ENCODE results near the gene LIPT2. TPM values are rescaled to one million over a fixed set of nuclear protein-coding genes. Genes with fewer than 3 reads are reported as not detected.
A peak's percentile ranks its signal among the peaks of the same experiment; 100 is the strongest.

Gene LIPT2
- polyA plus RNA-seq, 1 of the 3 experiments (the other 2 are of a cell fraction), result 4.6 TPM

DNA sequence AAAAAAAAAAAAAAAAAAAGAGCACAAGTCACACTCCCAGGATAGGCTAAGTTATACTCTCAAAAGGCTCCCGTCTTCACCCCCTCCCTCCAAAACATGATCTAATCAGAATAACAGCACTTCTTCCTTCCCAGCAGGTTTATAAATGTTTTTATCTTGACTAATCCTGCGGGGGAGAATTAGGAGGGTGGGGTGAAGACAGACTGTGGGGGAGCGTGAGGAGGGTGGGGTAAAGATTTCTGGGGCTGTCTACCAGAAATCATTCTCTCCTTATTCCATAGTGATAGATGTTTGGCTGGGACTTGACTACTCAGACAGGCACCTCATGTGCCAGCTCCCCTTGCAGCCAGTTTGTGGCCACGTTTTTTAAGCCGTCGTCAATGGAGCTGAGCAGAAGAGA is 43.2 kb downstream of the LIPT2 start:
- Histone ChIP-seq H3K27me3 (ENCODE audit: insufficient read depth) (no peaks in the 10 kb centered on the region), H4K20me1 (ENCODE audit: insufficient read depth) (no peaks in the 10 kb centered on the region), H3K9me3 (no peaks in the 10 kb centered on the region), H3K36me3 (replicated peaks in 1 of 2; ENCODE audit: control insufficient read depth in 1 of 2, insufficient read depth in 2 of 2, low read length in 1 of 2) (no peaks in the 10 kb centered on the region), H3K79me2 (ENCODE audit: insufficient read depth) (no peaks in the 10 kb centered on the region), H3K4me2 (no peak overlapping the region), H3K4me1 (ENCODE audit: control insufficient read depth in 1 of 2, insufficient read depth in 2 of 2, low read depth in 1 of 2, low read length in 1 of 2) (peaks cover 0 to 17% of the 10 kb centered on the region in 2 experiments; a peak in 2 of 4 replicates), H3K9me2 (no peaks in the 10 kb centered on the region), H3K27ac (ENCODE audit: low read depth in 2 of 2, low read length in 1 of 2) (no peak overlapping the region), H2AFZ (ENCODE audit: low read depth) (no peak overlapping the region), H3K4me3 (ENCODE audit: low read depth in 2 of 2, low read length in 1 of 2) (no peak overlapping the region), H3K9ac (no peak overlapping the region), H3F3A (replicated peaks; ENCODE audit: insufficient read depth) (no peaks in the 10 kb centered on the region)
- no peak for DNase-seq
- ChIA-PET POLR2A (interaction anchor here (0.7 kb wide), 1 partner anchor 770 kb away, joined by 4 read pairs; no protein-coding TSS in a partner anchor), CTCF (interaction anchor here (0.8 to 14.5 kb wide), 22 partner anchors 12 to 486 kb away, joined by 3 to 349 read pairs (median 8); partner anchors contain the start of gene KCNE3)
- TF ChIP-seq NRF1 (IDR thresholded peaks at IDR 0.05; ENCODE audit: low read depth, low read length) (no peak), MXI1 (IDR thresholded peaks at IDR 0.05; ENCODE audit: low read depth, low read length) (no peak), RXRA (IDR thresholded peaks at IDR 0.05; ENCODE audit: borderline replicate concordance, low read depth) (no peak), SIN3A (IDR thresholded peaks at IDR 0.05; ENCODE audit: borderline replicate concordance, low read depth, low read length) (no peak), RFX5 (IDR thresholded peaks at IDR 0.05; ENCODE audit: low read length) (no peak), YY1 (IDR thresholded peaks at IDR 0.05; ENCODE audit: low read depth) (no peak), TCF12 (IDR thresholded peaks at IDR 0.05) (no peak)
- TF ChIP-seq, protein P1, sequence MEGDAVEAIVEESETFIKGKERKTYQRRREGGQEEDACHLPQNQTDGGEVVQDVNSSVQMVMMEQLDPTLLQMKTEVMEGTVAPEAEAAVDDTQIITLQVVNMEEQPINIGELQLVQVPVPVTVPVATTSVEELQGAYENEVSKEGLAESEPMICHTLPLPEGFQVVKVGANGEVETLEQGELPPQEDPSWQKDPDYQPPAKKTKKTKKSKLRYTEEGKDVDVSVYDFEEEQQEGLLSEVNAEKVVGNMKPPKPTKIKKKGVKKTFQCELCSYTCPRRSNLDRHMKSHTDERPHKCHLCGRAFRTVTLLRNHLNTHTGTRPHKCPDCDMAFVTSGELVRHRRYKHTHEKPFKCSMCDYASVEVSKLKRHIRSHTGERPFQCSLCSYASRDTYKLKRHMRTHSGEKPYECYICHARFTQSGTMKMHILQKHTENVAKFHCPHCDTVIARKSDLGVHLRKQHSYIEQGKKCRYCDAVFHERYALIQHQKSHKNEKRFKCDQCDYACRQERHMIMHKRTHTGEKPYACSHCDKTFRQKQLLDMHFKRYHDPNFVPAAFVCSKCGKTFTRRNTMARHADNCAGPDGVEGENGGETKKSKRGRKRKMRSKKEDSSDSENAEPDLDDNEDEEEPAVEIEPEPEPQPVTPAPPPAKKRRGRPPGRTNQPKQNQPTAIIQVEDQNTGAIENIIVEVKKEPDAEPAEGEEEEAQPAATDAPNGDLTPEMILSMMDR (IDR thresholded peaks at IDR 0.05), result no peak
- TF ChIP-seq, protein P2, sequence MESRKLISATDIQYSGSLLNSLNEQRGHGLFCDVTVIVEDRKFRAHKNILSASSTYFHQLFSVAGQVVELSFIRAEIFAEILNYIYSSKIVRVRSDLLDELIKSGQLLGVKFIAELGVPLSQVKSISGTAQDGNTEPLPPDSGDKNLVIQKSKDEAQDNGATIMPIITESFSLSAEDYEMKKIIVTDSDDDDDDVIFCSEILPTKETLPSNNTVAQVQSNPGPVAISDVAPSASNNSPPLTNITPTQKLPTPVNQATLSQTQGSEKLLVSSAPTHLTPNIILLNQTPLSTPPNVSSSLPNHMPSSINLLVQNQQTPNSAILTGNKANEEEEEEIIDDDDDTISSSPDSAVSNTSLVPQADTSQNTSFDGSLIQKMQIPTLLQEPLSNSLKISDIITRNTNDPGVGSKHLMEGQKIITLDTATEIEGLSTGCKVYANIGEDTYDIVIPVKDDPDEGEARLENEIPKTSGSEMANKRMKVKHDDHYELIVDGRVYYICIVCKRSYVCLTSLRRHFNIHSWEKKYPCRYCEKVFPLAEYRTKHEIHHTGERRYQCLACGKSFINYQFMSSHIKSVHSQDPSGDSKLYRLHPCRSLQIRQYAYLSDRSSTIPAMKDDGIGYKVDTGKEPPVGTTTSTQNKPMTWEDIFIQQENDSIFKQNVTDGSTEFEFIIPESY (IDR thresholded peaks at IDR 0.05; ENCODE audit: borderline replicate concordance, low read depth), result no peak
- 66% methylated on average over 6 of the region's 6 CpGs for WGBS (ENCODE audit: low lambda C conversion rate)

DNA sequence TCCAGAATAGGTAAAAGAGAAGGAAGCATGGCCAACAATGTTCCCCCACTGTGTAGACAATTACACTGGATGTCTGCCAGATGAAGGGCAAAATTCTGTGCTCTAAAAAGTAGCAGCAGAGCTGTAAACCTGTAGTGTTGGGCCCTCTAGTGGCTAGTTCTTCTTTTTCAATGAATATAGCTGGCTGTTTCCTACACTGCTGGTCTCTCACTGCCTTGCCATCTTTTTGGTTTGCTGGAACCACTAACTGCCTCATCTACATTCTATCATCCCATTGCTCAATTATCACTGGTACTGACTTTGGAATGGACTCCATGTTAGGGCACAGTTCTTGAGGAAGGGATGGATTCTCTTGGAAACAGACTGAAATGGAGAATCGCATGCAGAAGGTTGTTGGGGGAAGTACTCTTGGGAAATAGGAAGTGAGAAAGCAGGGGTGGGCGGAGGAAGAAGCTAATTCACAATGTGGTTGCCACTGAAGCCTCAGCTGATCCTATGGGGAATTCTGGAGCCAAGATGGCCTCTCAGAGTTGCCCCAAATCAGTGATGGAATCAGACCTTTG is 44.1 kb downstream of the LIPT2 start:
- 75% methylated on average over 2 of the region's 2 CpGs for WGBS (ENCODE audit: low lambda C conversion rate)
- no peak overlapping the region for H3K27ac ChIP-seq (ENCODE audit: low read depth in 2 of 2, low read length in 1 of 2)
- H3F3A ChIP-seq (replicated peaks; ENCODE audit: insufficient read depth), result no peaks in the 10 kb centered on the region
- no peaks in the 10 kb centered on the region for H3K9me3 ChIP-seq
- ChIA-PET POLR2A (interaction anchor here (0.7 to 1.4 kb wide), 4 partner anchors 44 to 769 kb away, joined by 3 to 4 read pairs (median 4); partner anchors contain the start of gene LIPT2), CTCF (interaction anchor here (0.5 to 14.5 kb wide), 44 partner anchors 8 to 486 kb away, joined by 3 to 349 read pairs (median 4); partner anchors contain the start of genes KCNE3 and LIPT2)
- H3K9me2 ChIP-seq, result no peaks in the 10 kb centered on the region
- no peaks in the 10 kb centered on the region for H4K20me1 ChIP-seq (ENCODE audit: insufficient read depth)
- H3K36me3 ChIP-seq (replicated peaks in 1 of 2; ENCODE audit: control insufficient read depth in 1 of 2, insufficient read depth in 2 of 2, low read length in 1 of 2), result no peaks in the 10 kb centered on the region
- TF ChIP-seq SMC3 (IDR thresholded peaks at IDR 0.05; ENCODE audit: low read depth, low read length) (peak; percentile 85), NFIC (IDR thresholded peaks at IDR 0.05; ENCODE audit: borderline replicate concordance) (peak; percentile 62), ELF1 (IDR thresholded peaks at IDR 0.05) (no peak), GATA2 (CRISPR knock-in tag; IDR thresholded peaks at IDR 0.05) (no peak), RCOR1 (IDR thresholded peaks at IDR 0.05; ENCODE audit: low read length) (0 out of 2 replicates have a peak, but pooled peaks have one; percentile 17), FOXJ3 (CRISPR knock-in tag; IDR thresholded peaks at IDR 0.05) (no peak), RAD21 (IDR thresholded peaks at IDR 0.05; ENCODE audit: low read length) (peak; percentile 98)
- TF ChIP-seq, protein P3, sequence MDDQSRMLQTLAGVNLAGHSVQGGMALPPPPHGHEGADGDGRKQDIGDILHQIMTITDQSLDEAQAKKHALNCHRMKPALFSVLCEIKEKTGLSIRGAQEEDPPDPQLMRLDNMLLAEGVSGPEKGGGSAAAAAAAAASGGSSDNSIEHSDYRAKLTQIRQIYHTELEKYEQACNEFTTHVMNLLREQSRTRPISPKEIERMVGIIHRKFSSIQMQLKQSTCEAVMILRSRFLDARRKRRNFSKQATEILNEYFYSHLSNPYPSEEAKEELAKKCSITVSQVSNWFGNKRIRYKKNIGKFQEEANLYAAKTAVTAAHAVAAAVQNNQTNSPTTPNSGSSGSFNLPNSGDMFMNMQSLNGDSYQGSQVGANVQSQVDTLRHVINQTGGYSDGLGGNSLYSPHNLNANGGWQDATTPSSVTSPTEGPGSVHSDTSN (IDR thresholded peaks at IDR 0.05), result no peak
- TF ChIP-seq, protein P1 (IDR thresholded peaks at IDR 0.05), result peak; percentile 77
- no peak overlapping the region for H3K4me2 ChIP-seq
- H3K27me3 ChIP-seq (ENCODE audit: insufficient read depth), result no peaks in the 10 kb centered on the region
- peak; percentile 56 for DNase-seq
- peaks cover 0 to 17% of the 10 kb centered on the region in 2 experiments; a peak in 3 of 4 replicates for H3K4me1 ChIP-seq (ENCODE audit: control insufficient read depth in 1 of 2, insufficient read depth in 2 of 2, low read depth in 1 of 2, low read length in 1 of 2)
- H3K9ac ChIP-seq, result no peak overlapping the region
- no peak overlapping the region; a peak in 1 of 4 replicates for H3K4me3 ChIP-seq (ENCODE audit: low read depth in 2 of 2, low read length in 1 of 2)
- H3K79me2 ChIP-seq (ENCODE audit: insufficient read depth), result no peaks in the 10 kb centered on the region
- peak overlapping the region; percentile 45; the same call in 1 of the 2 replicates for H2AFZ ChIP-seq (ENCODE audit: low read depth)
